Activated CD4-positive, CD25-positive, alpha-beta regulatory T cell treated with anti-CD3 and anti-CD28 coated beads, Interleukin-2, amount 50 U/mL, for 16 hours (primary cell): ENCODE data around the gene SART3.

ENCODE experiments used
- DNase-seq: peaks from one replicate; pipeline ENCODE4 v3.0.0-alpha.2; 2020; ENCODE audit warnings: low read depth, low spot score

The SART3 gene

GRCh38 chr12:108523365-108523764 is 37.6 kb downstream of the SART3 start:
- DNase-seq: no peak

- no peak for DNase-seq
These were observed 41.4 kb downstream of the SART3 start for GRCh38 chr12:108519558-108519957.

- no peak for DNase-seq
These were observed 42.1 kb downstream of the SART3 start for GRCh38 chr12:108518716-108519496.

GRCh38 chr12:108518101-108518715 is 42.8 kb downstream of the SART3 start:
- no peak for DNase-seq

- DNase-seq: no peak
These were observed 43.5 kb downstream of the SART3 start for GRCh38 chr12:108517288-108518100.

GRCh38 chr12:108516511-108517275 is 44.3 kb downstream of the SART3 start:
- no peak for DNase-seq

GRCh38 chr12:108515916-108516315 is 45.1 kb downstream of the SART3 start:
- DNase-seq: no peak

- peak; percentile 98 for DNase-seq
These were observed 45.8 kb downstream of the SART3 start, which contains the start of gene FICD for GRCh38 chr12:108514973-108515814. Gene FICD (plus strand): TSS chr12:108515277. CDS start chr12:108516973, 1,696 bp downstream.

- no peak for DNase-seq
These were observed 46.5 kb downstream of the SART3 start for GRCh38 chr12:108514468-108514972.

GRCh38 chr12:108511633-108512540 is 49.1 kb downstream of the SART3 start:
- peak; percentile 59 for DNase-seq

- no peak for DNase-seq
These were observed 50.1 kb downstream of the SART3 start for GRCh38 chr12:108510836-108511235.

- no peak for DNase-seq
These were observed 51.2 kb downstream of the SART3 start for GRCh38 chr12:108509806-108510205.

- no peak for DNase-seq
These were observed 52.9 kb downstream of the SART3 start for GRCh38 chr12:108507971-108508642.

GRCh38 chr12:108505129-108505528 is 55.8 kb downstream of the SART3 start:
- DNase-seq: no peak

GRCh38 chr12:108502922-108503321 is 58.1 kb downstream of the SART3 start:
- DNase-seq: no peak

- DNase-seq: no peak
These were observed 62.8 kb downstream of the SART3 start for GRCh38 chr12:108498136-108498535.

- DNase-seq: no peak
These were observed 65.0 kb downstream of the SART3 start for GRCh38 chr12:108495823-108496579.

- DNase-seq: no peak
These were observed 65.9 kb downstream of the SART3 start for GRCh38 chr12:108495054-108495453.
